RWPE2 (cell line): ENCODE measurements around the gene CST3.
A peak's percentile ranks its signal among the peaks of the same experiment; 100 is the strongest.

Experiments
- ATAC-seq: fragments of 200-7000 bp; cut with Tn5 transposase; 3 replicates; pipeline ENCODE4 v1.9.1; 2021; ENCODE audit warnings: low read depth
- DNase-seq: peaks from one replicate; pipeline ENCODE4 v3.0.0-alpha.2; 2020; ENCODE audit warnings: low spot score
- H3K27ac ChIP-seq: fragments of 450-650 bp; 2 replicates; pipeline ENCODE4 v1.5.1; 2017; ENCODE audit warnings: mild to moderate bottlenecking; ENCODE audit not compliant: poor library complexity, severe bottlenecking
- H3K27me3 ChIP-seq: fragments of 250-450 bp; sonication (Bioruptor Pico); 2 replicates; pipeline ENCODE4 v1.5.1; 2021; ENCODE audit warnings: mild to moderate bottlenecking, moderate library complexity; ENCODE audit not compliant: insufficient read depth, poor library complexity, severe bottlenecking
- H3K36me3 ChIP-seq: fragments of 250-450 bp; sonication (Bioruptor Pico); 2 replicates; pipeline ENCODE4 v1.5.1; 2020; ENCODE audit warnings: low read depth, mild to moderate bottlenecking, moderate library complexity
- H3K4me1 ChIP-seq: fragments of 250-450 bp; sonication (Bioruptor Pico); 2 replicates; pipeline ENCODE4 v1.5.1; 2021; ENCODE audit warnings: mild to moderate bottlenecking, moderate library complexity; ENCODE audit not compliant: insufficient read depth, poor library complexity, severe bottlenecking
- H3K4me3 ChIP-seq: fragments of 250-450 bp; sonication (Bioruptor Pico); 2 replicates; pipeline ENCODE4 v1.5.1; 2021; ENCODE audit warnings: mild to moderate bottlenecking, moderate library complexity; ENCODE audit not compliant: severe bottlenecking
- H3K9me3 ChIP-seq: fragments of 250-450 bp; sonication (Bioruptor Pico); 2 replicates; pipeline ENCODE4 v1.5.1; 2021; ENCODE audit warnings: mild to moderate bottlenecking, moderate library complexity; ENCODE audit not compliant: severe bottlenecking
- CTCF ChIP-seq: fragments of 450-650 bp; IDR thresholded peaks from one replicate; pipeline ENCODE4 v1.5.1; 2017; ENCODE audit warnings: mild to moderate bottlenecking, moderate library complexity; ENCODE audit not compliant: poor library complexity, severe bottlenecking

CST3 gene

DNA sequence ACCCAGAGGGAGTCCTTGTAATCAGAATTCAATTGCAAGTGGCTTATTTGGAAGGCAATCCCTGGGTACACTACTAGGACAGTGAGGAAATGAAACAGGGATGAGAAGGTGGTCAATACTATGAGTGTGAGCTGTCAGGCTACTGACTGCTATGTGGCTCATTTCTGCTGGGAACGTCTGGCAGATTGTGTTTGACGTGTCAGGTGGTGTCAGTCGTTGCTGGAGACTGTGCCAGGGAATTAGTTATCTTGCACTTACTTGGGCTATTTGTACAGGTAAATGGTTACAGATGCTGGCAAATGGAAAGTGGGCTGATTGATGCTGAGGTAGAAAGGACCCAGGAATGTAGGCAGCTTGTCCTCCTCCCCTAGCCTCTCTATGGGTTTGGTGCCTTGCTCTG is 33.7 kb upstream of the CST3 start:
- ATAC-seq = no peak
- H3K4me3 ChIP-seq = no peak overlapping the region

GRCh38 chr20:23670361-23670760 is 32.6 kb upstream of the CST3 start:
- no peaks in the 10 kb centered on the region for H3K36me3 ChIP-seq
- ATAC-seq (no peak), DNase-seq (no peak)
- TF ChIP-seq CTCF = no peak
- no peaks in the 10 kb centered on the region for H3K27me3 ChIP-seq
- no peak overlapping the region for H3K27ac ChIP-seq
- no peaks in the 10 kb centered on the region for H3K9me3 ChIP-seq
- no peaks in the 10 kb centered on the region for H3K4me1 ChIP-seq
- no peak overlapping the region for H3K4me3 ChIP-seq

More for the DNA sequence above, 33.7 kb upstream of the CST3 start:
- no peak overlapping the region for H3K27ac ChIP-seq
- no peaks in the 10 kb centered on the region for H3K36me3 ChIP-seq
- H3K9me3 ChIP-seq = no peaks in the 10 kb centered on the region
- H3K4me1 ChIP-seq = no peaks in the 10 kb centered on the region
- DNase-seq = no peak
- no peak for TF ChIP-seq CTCF
- H3K27me3 ChIP-seq = no peaks in the 10 kb centered on the region

- ATAC-seq (no peak), DNase-seq (no peak)
- Histone ChIP-seq H3K27ac (no peak overlapping the region), H3K36me3 (no peaks in the 10 kb centered on the region), H3K9me3 (no peaks in the 10 kb centered on the region), H3K4me1 (no peaks in the 10 kb centered on the region), H3K27me3 (no peaks in the 10 kb centered on the region), H3K4me3 (no peak overlapping the region)
- TF ChIP-seq CTCF = no peak
Observed at GRCh38 chr20:23669866-23670265, 32.1 kb upstream of the CST3 start.

DNA sequence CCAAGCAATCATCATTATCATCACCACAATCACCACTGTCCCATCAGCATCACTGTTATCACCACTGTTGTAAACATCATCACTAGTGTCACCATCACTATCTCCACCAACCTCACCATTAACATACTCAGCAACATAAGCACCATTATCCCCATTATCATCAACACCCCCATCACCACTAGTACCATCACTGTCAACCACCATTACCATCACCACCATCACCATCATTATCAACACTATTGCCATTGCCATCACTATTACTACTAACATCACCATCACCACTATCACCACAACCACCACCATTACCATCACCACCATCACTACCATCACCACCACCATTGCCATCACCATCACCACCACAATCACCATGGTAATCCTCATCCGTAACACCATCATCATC is 31.6 kb upstream of the CST3 start:
- Histone ChIP-seq H3K9me3 (no peaks in the 10 kb centered on the region), H3K4me3 (no peak overlapping the region), H3K27ac (no peak overlapping the region), H3K27me3 (no peaks in the 10 kb centered on the region), H3K36me3 (no peaks in the 10 kb centered on the region), H3K4me1 (no peaks in the 10 kb centered on the region)
- no peak for ATAC-seq
- DNase-seq = no peak
- no peak for TF ChIP-seq CTCF

GRCh38 chr20:23668477-23668951 is 30.8 kb upstream of the CST3 start:
- no peak for DNase-seq
- ATAC-seq = peak; percentile 79

More at GRCh38 chr20:23668477-23668951, 30.8 kb upstream of the CST3 start:
- no peaks in the 10 kb centered on the region for H3K9me3 ChIP-seq
- H3K4me3 ChIP-seq = no peak overlapping the region
- H3K27ac ChIP-seq = no peak overlapping the region
- no peaks in the 10 kb centered on the region for H3K4me1 ChIP-seq
- TF ChIP-seq CTCF = peak; percentile 83
- no peaks in the 10 kb centered on the region for H3K36me3 ChIP-seq
- no peaks in the 10 kb centered on the region for H3K27me3 ChIP-seq
